Measurements from ENCODE around the gene BANF1.

DNA sequence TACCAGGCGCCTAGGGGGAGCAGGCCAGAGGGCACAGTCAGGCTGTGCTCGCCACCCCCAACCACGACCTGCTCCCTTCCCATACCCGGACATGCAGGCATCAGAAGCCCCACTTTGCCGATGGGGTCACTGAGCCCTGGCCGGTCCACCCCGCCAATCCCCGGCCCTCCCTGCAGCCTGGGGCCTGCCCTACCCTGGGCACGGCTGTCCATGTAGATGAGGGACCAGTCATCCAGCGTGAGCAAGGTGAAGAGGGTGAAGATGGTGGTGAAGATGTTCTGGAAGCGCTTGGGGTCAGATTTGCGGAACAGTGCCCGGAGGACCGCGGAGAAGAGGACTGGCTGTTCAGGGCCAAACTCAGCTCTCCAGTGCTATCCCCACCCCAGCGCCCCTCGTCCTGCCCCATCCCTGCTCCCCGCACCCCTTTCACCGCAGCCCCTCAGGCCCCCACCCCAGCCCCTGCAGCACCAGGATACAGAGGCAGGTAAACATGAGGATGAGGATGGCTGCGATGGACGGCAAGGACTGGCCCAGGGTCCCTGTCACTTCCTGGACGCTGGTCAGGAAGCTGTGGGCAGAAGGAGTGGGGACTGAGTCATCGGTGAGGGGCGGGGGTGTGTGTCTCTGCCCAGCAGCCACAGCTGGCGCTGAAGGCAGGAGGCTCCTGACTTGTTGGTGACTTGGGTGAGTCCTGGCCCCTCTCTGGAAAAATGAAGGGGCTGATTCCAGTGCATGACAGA is 18.5 kb downstream of the BANF1 start:
- TF ChIP-seq, protein P1, sequence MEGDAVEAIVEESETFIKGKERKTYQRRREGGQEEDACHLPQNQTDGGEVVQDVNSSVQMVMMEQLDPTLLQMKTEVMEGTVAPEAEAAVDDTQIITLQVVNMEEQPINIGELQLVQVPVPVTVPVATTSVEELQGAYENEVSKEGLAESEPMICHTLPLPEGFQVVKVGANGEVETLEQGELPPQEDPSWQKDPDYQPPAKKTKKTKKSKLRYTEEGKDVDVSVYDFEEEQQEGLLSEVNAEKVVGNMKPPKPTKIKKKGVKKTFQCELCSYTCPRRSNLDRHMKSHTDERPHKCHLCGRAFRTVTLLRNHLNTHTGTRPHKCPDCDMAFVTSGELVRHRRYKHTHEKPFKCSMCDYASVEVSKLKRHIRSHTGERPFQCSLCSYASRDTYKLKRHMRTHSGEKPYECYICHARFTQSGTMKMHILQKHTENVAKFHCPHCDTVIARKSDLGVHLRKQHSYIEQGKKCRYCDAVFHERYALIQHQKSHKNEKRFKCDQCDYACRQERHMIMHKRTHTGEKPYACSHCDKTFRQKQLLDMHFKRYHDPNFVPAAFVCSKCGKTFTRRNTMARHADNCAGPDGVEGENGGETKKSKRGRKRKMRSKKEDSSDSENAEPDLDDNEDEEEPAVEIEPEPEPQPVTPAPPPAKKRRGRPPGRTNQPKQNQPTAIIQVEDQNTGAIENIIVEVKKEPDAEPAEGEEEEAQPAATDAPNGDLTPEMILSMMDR (IDR thresholded peaks at IDR 0.05; ENCODE audit: low read depth, low read length), result no peak
- TF ChIP-seq EZH2phosphoT487 (IDR thresholded peaks at IDR 0.05; ENCODE audit: low read depth), result no peak
